GM21526 (cell line): ENCODE measurements around the gene SENP8.

Experiments
- ATAC-seq: cut with Tn5 transposase; IDR thresholded peaks from one replicate; pipeline ENCODE4 v1.9.1; 2021; ENCODE audit warnings: moderate library complexity; ENCODE audit not compliant: unreplicated experiment, low FRiP score

Gene SENP8

GRCh38 chr15:72173864-72174550 lies 55.8 kb downstream of the SENP8 start:
- no peak for ATAC-seq

- ATAC-seq, result no peak
These were observed 56.5 kb downstream of the SENP8 start for GRCh38 chr15:72174551-72175165.

GRCh38 chr15:72175186-72176044 lies 57.2 kb downstream of the SENP8 start:
- ATAC-seq, result no peak

- no peak for ATAC-seq
These were observed 58.0 kb downstream of the SENP8 start for GRCh38 chr15:72176159-72176558.

GRCh38 chr15:72176743-72177142 lies 58.5 kb downstream of the SENP8 start:
- ATAC-seq, result no peak

- no peak for ATAC-seq
These were observed 60.9 kb downstream of the SENP8 start for GRCh38 chr15:72178976-72179585.

GRCh38 chr15:72179950-72180581 lies 61.9 kb downstream of the SENP8 start:
- no peak for ATAC-seq

GRCh38 chr15:72180761-72181324 lies 62.6 kb downstream of the SENP8 start:
- no peak for ATAC-seq

GRCh38 chr15:72182244-72182643 lies 64.0 kb downstream of the SENP8 start:
- no peak for ATAC-seq

GRCh38 chr15:72182673-72183072 lies 64.5 kb downstream of the SENP8 start:
- no peak for ATAC-seq

- no peak for ATAC-seq
These were observed 65.6 kb downstream of the SENP8 start for GRCh38 chr15:72183781-72184164.

GRCh38 chr15:72184165-72184811 lies 66.1 kb downstream of the SENP8 start:
- no peak for ATAC-seq

GRCh38 chr15:72189250-72189902 lies 71.2 kb downstream of the SENP8 start:
- ATAC-seq, result no peak

GRCh38 chr15:72192416-72192815 lies 74.2 kb downstream of the SENP8 start:
- ATAC-seq, result no peak
